HEK293 (cell line): ENCODE data around the gene EGFR.
A peak's percentile ranks its signal among the peaks of the same experiment; 100 is the strongest.

Source experiments
- CTCF ChIA-PET: fragments of 350-600 bp; formaldehyde crosslinking; extraction: SDS; loops from one replicate; lab custom pipeline; 2021; ENCODE audit warnings: antibody characterized with exemption; lab: Yijun Ruan, JAX
- POLR2A ChIA-PET: fragments of 300-600 bp; formaldehyde crosslinking; extraction: SDS; loops from one replicate; lab custom pipeline; 2020; ENCODE audit warnings: antibody characterized with exemption, inconsistent platforms; lab: Yijun Ruan, JAX
- H3K27ac ChIP-seq: fragments of 200-500 bp; sonication (Bioruptor generic); 2 replicates; pipeline ENCODE4 v1.5.1; 2014; ENCODE audit warnings: low read depth, low read length, control low read depth, inconsistent platforms; ENCODE audit errors: extremely low read depth
- H3K36me3 ChIP-seq, 2 experiments: fragments of 200-500 bp in 1 of 2; sonication (Bioruptor generic) in 1 of 2; 1 replicate in 1 of 2; 2 replicates in 1 of 2; pipeline ENCODE4 v1.5.1; 2014 to 2017; ENCODE audit warnings: inconsistent platforms in 2 of 2, low read length in 2 of 2; ENCODE audit not compliant: control insufficient read depth in 2 of 2, insufficient read depth in 1 of 2
- H3K4me1 ChIP-seq: fragments of 200-500 bp; sonication (Bioruptor generic); 2 replicates; pipeline ENCODE4 v1.5.1; 2014; ENCODE audit warnings: mild to moderate bottlenecking, low read length, inconsistent platforms; ENCODE audit not compliant: control insufficient read depth, insufficient read depth
- H3K4me3 ChIP-seq: 2 replicates; pipeline ENCODE4 v1.5.1; 2011; ENCODE audit warnings: low read depth, mild to moderate bottlenecking, control low read depth, low read length, moderate library complexity
- H3K9me3 ChIP-seq: fragments of 200-500 bp; sonication (Bioruptor generic); 2 replicates; pipeline ENCODE4 v1.5.1; 2014; ENCODE audit warnings: low read depth, low read length, inconsistent platforms; ENCODE audit not compliant: control insufficient read depth, insufficient read depth
- AEBP2 ChIP-seq: fragments of 450-650 bp; formaldehyde crosslinking; IDR thresholded peaks from 2 replicates; pipeline ENCODE4 v1.5.1; 2016; ENCODE audit warnings: missing biosample characterization, missing genetic modification characterization, borderline replicate concordance
- FEZF1 ChIP-seq: fragments of 450-650 bp; formaldehyde crosslinking; IDR thresholded peaks from 2 replicates; pipeline ENCODE4 v1.5.1; 2016; ENCODE audit warnings: missing biosample characterization, missing genetic modification characterization
- RBAK ChIP-seq: fragments of 450-650 bp; formaldehyde crosslinking; IDR thresholded peaks from 2 replicates; pipeline ENCODE4 v1.5.1; 2016; ENCODE audit warnings: missing biosample characterization, missing genetic modification characterization
- ZBTB20 ChIP-seq: fragments of 450-650 bp; formaldehyde crosslinking; IDR thresholded peaks from 2 replicates; pipeline ENCODE4 v1.5.1; 2016; ENCODE audit warnings: missing biosample characterization, missing genetic modification characterization
- ZFHX2 ChIP-seq: fragments of 450-650 bp; formaldehyde crosslinking; conservative IDR thresholded peaks from 2 replicates; pipeline ENCODE4 v1.5.1; 2016; ENCODE audit warnings: missing biosample characterization, missing genetic modification characterization
- ZIC2 ChIP-seq: fragments of 450-650 bp; formaldehyde crosslinking; IDR thresholded peaks from 2 replicates; pipeline ENCODE4 v1.5.1; 2016; ENCODE audit warnings: missing biosample characterization, missing genetic modification characterization
- ZNF133 ChIP-seq: fragments of 450-650 bp; formaldehyde crosslinking; IDR thresholded peaks from 2 replicates; pipeline ENCODE4 v1.5.1; 2016; ENCODE audit warnings: missing biosample characterization, missing genetic modification characterization
- ZNF239 ChIP-seq: fragments of 450-650 bp; formaldehyde crosslinking; IDR thresholded peaks from 2 replicates; pipeline ENCODE4 v1.5.1; 2016; ENCODE audit warnings: missing biosample characterization, missing genetic modification characterization
- ZNF280C ChIP-seq: fragments of 450-650 bp; formaldehyde crosslinking; IDR thresholded peaks from 2 replicates; pipeline ENCODE4 v1.5.1; 2016; ENCODE audit warnings: missing biosample characterization, missing genetic modification characterization
- ZNF335 ChIP-seq: fragments of 450-650 bp; formaldehyde crosslinking; conservative IDR thresholded peaks from 2 replicates; pipeline ENCODE4 v1.5.1; 2016; ENCODE audit warnings: missing biosample characterization, missing genetic modification characterization
- ZNF398 ChIP-seq: fragments of 450-650 bp; formaldehyde crosslinking; IDR thresholded peaks from 2 replicates; pipeline ENCODE4 v1.5.1; 2017; ENCODE audit warnings: missing biosample characterization, missing genetic modification characterization
- ZNF549 ChIP-seq: fragments of 450-650 bp; IDR thresholded peaks from 2 replicates; pipeline ENCODE4 v1.5.1; 2018; ENCODE audit warnings: missing biosample characterization, missing genetic modification characterization, mild to moderate bottlenecking, inconsistent platforms, moderate library complexity
- ZNF558 ChIP-seq: fragments of 450-650 bp; formaldehyde crosslinking; IDR thresholded peaks from 2 replicates; pipeline ENCODE4 v1.5.1; 2016; ENCODE audit warnings: missing biosample characterization, missing genetic modification characterization
- ZNF624 ChIP-seq: fragments of 450-650 bp; formaldehyde crosslinking; IDR thresholded peaks from 2 replicates; pipeline ENCODE4 v1.5.1; 2017; ENCODE audit warnings: missing biosample characterization, missing genetic modification characterization
- ZNF660 ChIP-seq: fragments of 450-650 bp; IDR thresholded peaks from 2 replicates; pipeline ENCODE4 v1.5.1; 2018; ENCODE audit warnings: missing biosample characterization, mild to moderate bottlenecking, missing genetic modification characterization
- ZNF76 ChIP-seq: fragments of 450-650 bp; formaldehyde crosslinking; IDR thresholded peaks from 2 replicates; pipeline ENCODE4; 2016; ENCODE audit warnings: low read depth, missing biosample characterization, missing genetic modification characterization, borderline replicate concordance
- ZNF785 ChIP-seq: fragments of 450-650 bp; formaldehyde crosslinking; IDR thresholded peaks from 2 replicates; pipeline ENCODE4 v1.5.1; 2016; ENCODE audit warnings: missing biosample characterization, missing genetic modification characterization
- ZSCAN18 ChIP-seq: fragments of 450-650 bp; formaldehyde crosslinking; IDR thresholded peaks from 2 replicates; pipeline ENCODE4 v1.5.1; 2016; ENCODE audit warnings: missing biosample characterization, missing genetic modification characterization

EGFR gene

GRCh38 chr7:55190511-55191160, 171.8 kb downstream of the EGFR start:
- Histone ChIP-seq H3K27ac (no peak overlapping the region), H3K4me1 (peaks cover 13% of the 10 kb centered on the region; the same call in 1 of the 2 replicates), H3K4me3 (no peak overlapping the region), H3K9me3 (no peaks in the 10 kb centered on the region), H3K36me3 (no peaks in the 10 kb centered on the region; a peak in 1 of 3 replicates)
- CTCF ChIA-PET: no interaction called here
- POLR2A ChIA-PET: no interaction called here
- TF ChIP-seq ZBTB20 (tag by site-specific recombination) (no peak), ZNF239 (tag by site-specific recombination) (no peak), ZNF558 (tag by site-specific recombination) (no peak), AEBP2 (no peak)

GRCh38 chr7:55191161-55191925, 172.5 kb downstream of the EGFR start:
- Histone ChIP-seq H3K36me3 (no peaks in the 10 kb centered on the region; a peak in 1 of 3 replicates), H3K4me3 (no peak overlapping the region), H3K27ac (no peak overlapping the region), H3K4me1 (peaks cover 13% of the 10 kb centered on the region; the same call in 1 of the 2 replicates), H3K9me3 (no peaks in the 10 kb centered on the region)
- ChIA-PET POLR2A (no interaction called here), CTCF (no interaction called here)
- TF ChIP-seq ZNF133 (tag by site-specific recombination) (no peak), ZSCAN18 (no peak)

- ChIA-PET CTCF (interaction anchor here (0.7 kb wide), 1 partner anchor 16 kb away, joined by 3 read pairs; no protein-coding TSS in a partner anchor), POLR2A (no interaction called here)
- H3K27ac ChIP-seq: 0 out of 2 replicates have a peak overlapping the region, but pooled peaks have one; percentile 31
- H3K9me3 ChIP-seq: no peaks in the 10 kb centered on the region
- no peak overlapping the region for H3K4me3 ChIP-seq
- TF ChIP-seq ZNF785 (tag by site-specific recombination): no peak
- TF ChIP-seq ZIC2 (tag by site-specific recombination): peak; percentile 40
- H3K4me1 ChIP-seq: peaks cover 13% of the 10 kb centered on the region; the same call in 1 of the 2 replicates
- no peaks in the 10 kb centered on the region; a peak in 1 of 3 replicates for H3K36me3 ChIP-seq
Observed at GRCh38 chr7:55191926-55192692, 173.3 kb downstream of the EGFR start.

- no peaks in the 10 kb centered on the region for H3K9me3 ChIP-seq
- peaks cover 13% of the 10 kb centered on the region; the same call in 1 of the 2 replicates for H3K4me1 ChIP-seq
- no peaks in the 10 kb centered on the region; a peak in 1 of 3 replicates for H3K36me3 ChIP-seq
- peak overlapping the region; percentile 31; the same call in 1 of the 2 replicates for H3K27ac ChIP-seq
- ChIA-PET CTCF (interaction anchor here (0.7 to 0.9 kb wide), 2 partner anchors 17 to 62 kb away, joined by 3 to 4 read pairs; no protein-coding TSS in a partner anchor), POLR2A (no interaction called here)
- no peak overlapping the region for H3K4me3 ChIP-seq
- TF ChIP-seq ZNF280C: no peak
- TF ChIP-seq ZNF549: no peak
- TF ChIP-seq ZNF624: no peak
- TF ChIP-seq ZFHX2 (tag by site-specific recombination): no peak
- TF ChIP-seq ZNF398 (tag by site-specific recombination): no peak
- TF ChIP-seq FEZF1 (tag by site-specific recombination): peak; percentile 20; the same call in 1 of the 2 replicates
- no peak for TF ChIP-seq ZNF335 (tag by site-specific recombination)
- no peak for TF ChIP-seq RBAK (tag by site-specific recombination)
- TF ChIP-seq ZNF76 (tag by site-specific recombination): no peak
- no peak for TF ChIP-seq ZNF660 (tag by site-specific recombination)
Observed at GRCh38 chr7:55192723-55193122, 173.9 kb downstream of the EGFR start.
